GM21381 (cell line): ENCODE measurements around the gene ATR.

Source experiments
- ATAC-seq: cut with Tn5 transposase; IDR thresholded peaks from one replicate; pipeline ENCODE4 v1.9.1; 2021; ENCODE audit warnings: mild to moderate bottlenecking, moderate library complexity; ENCODE audit not compliant: unreplicated experiment

ATR gene

GRCh38 chr3:142530296-142530695 lies 48.2 kb downstream of the ATR start:
- ATAC-seq = no peak

- no peak for ATAC-seq
These were observed 54.5 kb downstream of the ATR start for GRCh38 chr3:142523921-142524566.

- ATAC-seq = no peak
These were observed 69.5 kb downstream of the ATR start for GRCh38 chr3:142509079-142509478.

- ATAC-seq = no peak
These were observed 71.3 kb downstream of the ATR start for GRCh38 chr3:142507241-142507640.

- ATAC-seq = no peak
These were observed 76.1 kb downstream of the ATR start for GRCh38 chr3:142502187-142502985.

GRCh38 chr3:142501004-142501926 lies 77.3 kb downstream of the ATR start:
- ATAC-seq = no peak

- ATAC-seq = no peak
These were observed 78.3 kb downstream of the ATR start for GRCh38 chr3:142500211-142500610.

GRCh38 chr3:142498397-142499180 lies 79.9 kb downstream of the ATR start:
- ATAC-seq = peak; percentile 61

GRCh38 chr3:142497729-142498128 lies 80.8 kb downstream of the ATR start:
- no peak for ATAC-seq

GRCh38 chr3:142495103-142495502 lies 83.4 kb downstream of the ATR start:
- ATAC-seq = no peak

GRCh38 chr3:142492184-142492583 lies 86.3 kb downstream of the ATR start:
- no peak for ATAC-seq

GRCh38 chr3:142489572-142490323 lies 88.8 kb downstream of the ATR start:
- no peak for ATAC-seq

- ATAC-seq = no peak
These were observed 93.6 kb downstream of the ATR start for GRCh38 chr3:142484912-142485435.

- ATAC-seq = no peak
These were observed 97.3 kb downstream of the ATR start for GRCh38 chr3:142481196-142481595.

GRCh38 chr3:142470826-142471225 lies 107.7 kb downstream of the ATR start:
- ATAC-seq = no peak

GRCh38 chr3:142468456-142468855 lies 110.1 kb downstream of the ATR start:
- no peak for ATAC-seq

GRCh38 chr3:142467768-142468167 lies 110.8 kb downstream of the ATR start:
- no peak for ATAC-seq

- ATAC-seq = no peak
These were observed 117.8 kb downstream of the ATR start for GRCh38 chr3:142460689-142461088.

- ATAC-seq = no peak
These were observed 118.6 kb downstream of the ATR start for GRCh38 chr3:142459929-142460328.

GRCh38 chr3:142459096-142459495 lies 119.4 kb downstream of the ATR start:
- no peak for ATAC-seq
